Smooth muscle cell (in vitro differentiated cells): Measurements from ENCODE around the gene ABLIM3. TPM values are rescaled to one million over a fixed set of nuclear protein-coding genes. Genes with fewer than 3 reads are reported as not detected.

ENCODE experiments used
- DNase-seq: peaks from one replicate; lab custom pipeline; 2025; ENCODE audit not compliant: unreplicated experiment; lab: John Stamatoyannopoulos, UW
- H2AFZ ChIP-seq: fragments of 200-600 bp; sonication (generic); 2 replicates; pipeline ENCODE4 v1.6.0; 2016; ENCODE audit warnings: antibody characterized with exemption, low read depth, mild to moderate bottlenecking
- H3F3A ChIP-seq: fragments of 200-600 bp; sonication (generic); 2 replicates; pipeline ENCODE4 v1.6.0; 2017; ENCODE audit warnings: antibody characterized with exemption, low read depth
- H3K27ac ChIP-seq: fragments of 200-600 bp; sonication (generic); 2 replicates; pipeline ENCODE4 v1.5.1; 2016; ENCODE audit warnings: low read depth, mild to moderate bottlenecking
- H3K27me3 ChIP-seq: fragments of 200-600 bp; sonication (generic); 2 replicates; pipeline ENCODE4 v1.6.1; 2016; ENCODE audit warnings: low read depth, mild to moderate bottlenecking
- H3K36me3 ChIP-seq: fragments of 200-600 bp; sonication (generic); 2 replicates; pipeline ENCODE4 v1.5.1; 2016; ENCODE audit warnings: low read depth
- H3K4me1 ChIP-seq: fragments of 200-600 bp; sonication (generic); 2 replicates; pipeline ENCODE4 v1.5.1; 2016; ENCODE audit warnings: low read depth
- H3K4me2 ChIP-seq: fragments of 200-600 bp; sonication (generic); 2 replicates; pipeline ENCODE4 v1.6.0; 2016; ENCODE audit warnings: mild to moderate bottlenecking
- H3K4me3 ChIP-seq: fragments of 200-600 bp; sonication (generic); 2 replicates; pipeline ENCODE4 v1.5.1; 2016; ENCODE audit warnings: mild to moderate bottlenecking
- H3K79me2 ChIP-seq: fragments of 200-600 bp; sonication (generic); 2 replicates; pipeline ENCODE4 v1.6.0; 2016; ENCODE audit warnings: low read depth, mild to moderate bottlenecking
- H3K9ac ChIP-seq: fragments of 200-600 bp; sonication (generic); 2 replicates; pipeline ENCODE4 v1.6.0; 2016; ENCODE audit warnings: low read depth
- H3K9me3 ChIP-seq: fragments of 200-600 bp; sonication (generic); replicated peaks from 2 replicates; pipeline ENCODE4 v1.5.1; 2016; ENCODE audit warnings: low read depth
- H4K20me1 ChIP-seq: fragments of 200-600 bp; sonication (generic); 2 replicates; pipeline ENCODE4 v1.6.0; 2016; ENCODE audit warnings: low read depth
- CTCF ChIP-seq: fragments of 200-600 bp; sonication (generic); IDR thresholded peaks from 2 replicates; pipeline ENCODE4 v1.5.1; 2017; ENCODE audit warnings: borderline replicate concordance, mild to moderate bottlenecking, antibody characterized with exemption; ENCODE audit not compliant: insufficient read depth, poor library complexity, severe bottlenecking
- WGBS: methylation state at CpG from one replicate; pipeline ENCODE4 v1.1.7; 2016; ENCODE audit warnings: low lambda C conversion rate; 5-methylcytosine and 5-hydroxymethylcytosine counted together
- polyA plus RNA-seq: library from polyadenylated mRNA; unstranded; fragments of >200 nt; fragmentation: Nextera tagmentation; extraction: Ambion mirVana; gene quantifications from 2 replicates; pipeline ENCODE4 v1.2.1, GENCODE V29; 2016
- total RNA-seq: library from RNA; depleted of rRNA; stranded (reverse); fragments of >200 nt; gene quantifications from 2 replicates; pipeline ENCODE4 v1.2.3, GENCODE V29; 2014

Gene ABLIM3
- total and polyA plus RNA-seq, 2 experiments from 2014 or later: 2.6 to 6.8 TPM

- H3K9ac ChIP-seq: no peak overlapping the region
- no peaks in the 10 kb centered on the region for H3K4me1 ChIP-seq
- no peaks in the 10 kb centered on the region for H3K9me3 ChIP-seq
- no peaks in the 10 kb centered on the region for H3K36me3 ChIP-seq
- DNase-seq: no peak
- no peak overlapping the region for H3K27ac ChIP-seq
- 68% methylated on average over 6 of the region's 6 CpGs for WGBS
- no peak overlapping the region for H3K4me3 ChIP-seq
- peaks cover 6% of the 10 kb centered on the region for H3F3A ChIP-seq
- no peaks in the 10 kb centered on the region for H4K20me1 ChIP-seq
- H3K4me2 ChIP-seq: no peak overlapping the region
- H2AFZ ChIP-seq: no peak overlapping the region
- no peak for TF ChIP-seq CTCF
- no peaks in the 10 kb centered on the region for H3K79me2 ChIP-seq
- H3K27me3 ChIP-seq: no peaks in the 10 kb centered on the region
Observed at GRCh38 chr5:149217096-149217802, 76.0 kb downstream of the ABLIM3 start.

GRCh38 chr5:149217803-149218155 lies 76.5 kb downstream of the ABLIM3 start:
- no peaks in the 10 kb centered on the region for H3K27me3 ChIP-seq
- H3K4me1 ChIP-seq: no peaks in the 10 kb centered on the region
- H3K27ac ChIP-seq: no peak overlapping the region
- H3K4me2 ChIP-seq: no peak overlapping the region
- no peaks in the 10 kb centered on the region for H3K9me3 ChIP-seq
- no peak overlapping the region for H3K9ac ChIP-seq
- H3F3A ChIP-seq: peaks cover 2% of the 10 kb centered on the region
- H3K4me3 ChIP-seq: no peak overlapping the region
- WGBS: 54% methylated on average over 3 of the region's 3 CpGs
- DNase-seq: no peak
- no peak for TF ChIP-seq CTCF
- H3K79me2 ChIP-seq: no peaks in the 10 kb centered on the region
- no peaks in the 10 kb centered on the region for H3K36me3 ChIP-seq
- no peak overlapping the region for H2AFZ ChIP-seq
- H4K20me1 ChIP-seq: no peaks in the 10 kb centered on the region

GRCh38 chr5:149219584-149219983 lies 78.3 kb downstream of the ABLIM3 start:
- no peaks in the 10 kb centered on the region for H3K79me2 ChIP-seq
- H3K4me3 ChIP-seq: no peak overlapping the region
- H3K27me3 ChIP-seq: no peaks in the 10 kb centered on the region
- no peaks in the 10 kb centered on the region for H3K9me3 ChIP-seq
- no peak for DNase-seq
- no peaks in the 10 kb centered on the region for H4K20me1 ChIP-seq
- H3F3A ChIP-seq: no peaks in the 10 kb centered on the region
- no peaks in the 10 kb centered on the region for H3K36me3 ChIP-seq
- no peak overlapping the region for H3K27ac ChIP-seq
- TF ChIP-seq CTCF: no peak
- H2AFZ ChIP-seq: no peak overlapping the region
- WGBS: 79% methylated on average over 1 of the region's 1 CpG
- no peak overlapping the region for H3K4me2 ChIP-seq
- no peak overlapping the region for H3K9ac ChIP-seq
- H3K4me1 ChIP-seq: no peaks in the 10 kb centered on the region

- 98% methylated on average over 2 of the region's 2 CpGs for WGBS
- no peak overlapping the region for H3K4me3 ChIP-seq
- no peaks in the 10 kb centered on the region for H4K20me1 ChIP-seq
- H3K4me1 ChIP-seq: no peaks in the 10 kb centered on the region
- H3K79me2 ChIP-seq: no peaks in the 10 kb centered on the region
- H3K27me3 ChIP-seq: no peaks in the 10 kb centered on the region
- H3K4me2 ChIP-seq: no peak overlapping the region
- no peak overlapping the region for H3K27ac ChIP-seq
- no peaks in the 10 kb centered on the region for H3K36me3 ChIP-seq
- H2AFZ ChIP-seq: no peak overlapping the region
- H3K9me3 ChIP-seq: no peaks in the 10 kb centered on the region
- no peaks in the 10 kb centered on the region for H3F3A ChIP-seq
- H3K9ac ChIP-seq: no peak overlapping the region
- no peak for TF ChIP-seq CTCF
- no peak for DNase-seq
Observed at GRCh38 chr5:149220750-149221149, 79.5 kb downstream of the ABLIM3 start.
